Thyroid gland (tissue), 4 donors: ENCODE data around the gene OSBPL6. TPM values are rescaled to one million over a fixed set of nuclear protein-coding genes. Genes with fewer than 3 reads are reported as not detected.

Source experiments
- DNase-seq, 2 donors: peaks; one replicate each; pipeline ENCODE4 v3.0.0-alpha.2; 2019
- H3K27ac ChIP-seq, 3 donors: fragments of 200-600 bp; sonication (generic); 1 replicate in 2 of 3; 2 replicates in 1 of 3; pipeline ENCODE4 v1.5.1; 2016 to 2019; ENCODE audit warnings: mild to moderate bottlenecking in 1 of 3, moderate library complexity in 1 of 3
- H3K27me3 ChIP-seq: fragments of 200-600 bp; sonication (generic); one replicate; pipeline ENCODE4 v1.5.1; 2019
- H3K36me3 ChIP-seq, 2 donors: fragments of 200-600 bp; sonication (generic); one replicate each; pipeline ENCODE4 v1.5.1; 2016 to 2019
- H3K4me1 ChIP-seq, 2 donors: fragments of 200-600 bp; sonication (generic); one replicate each; pipeline ENCODE4 v1.5.1; 2017 to 2019
- H3K4me3 ChIP-seq, 3 donors: fragments of 200-600 bp; sonication (generic); replicated peaks in 1 of 3; 1 replicate in 2 of 3; 2 replicates in 1 of 3; pipeline ENCODE4 v1.5.1; 2016; ENCODE audit warnings: mild to moderate bottlenecking in 1 of 3
- H3K9me3 ChIP-seq: fragments of 200-600 bp; sonication (generic); one replicate; pipeline ENCODE4 v1.5.1; 2017
- POLR2A ChIP-seq, 2 donors: fragments of 450-650 bp; IDR thresholded peaks; one replicate each; pipeline ENCODE4 v1.6.1; 2017; ENCODE audit warnings: antibody characterized with exemption in 2 of 2, mild to moderate bottlenecking in 2 of 2, moderate library complexity in 1 of 2
- WGBS, 2 donors: methylation state at CpG; one replicate each; pipeline ENCODE4 v1.1.5; 2017; 5-methylcytosine and 5-hydroxymethylcytosine counted together
- intact Hi-C: fragments of 100-400 bp; cut with DNase I; formaldehyde crosslinking; loops from one replicate; pipeline ENCODE4 v1.15.1; 2023
- total RNA-seq, 4 donors: library from RNA; depleted of rRNA; stranded (reverse); fragments of >200 nt; gene quantifications; one replicate each; pipeline ENCODE4 v1.2.3, GENCODE V29; 2016
- TF ChIP-seq, protein P1 (sequence below), 6 experiments: fragments of 200-600 bp in 3 of 6; fragments of 450-650 bp in 3 of 6; sonication (generic) in 3 of 6; IDR thresholded peaks; one replicate each; pipeline ENCODE4 v1.5.1; 2016 to 2019; ENCODE audit warnings: antibody characterized with exemption in 6 of 6, mild to moderate bottlenecking in 2 of 6, inconsistent platforms in 1 of 6, moderate library complexity in 1 of 6

The OSBPL6 gene
- total RNA-seq, 4 donors from 2014 or later = 2.1 to 5.3 (median 3.2) TPM

DNA sequence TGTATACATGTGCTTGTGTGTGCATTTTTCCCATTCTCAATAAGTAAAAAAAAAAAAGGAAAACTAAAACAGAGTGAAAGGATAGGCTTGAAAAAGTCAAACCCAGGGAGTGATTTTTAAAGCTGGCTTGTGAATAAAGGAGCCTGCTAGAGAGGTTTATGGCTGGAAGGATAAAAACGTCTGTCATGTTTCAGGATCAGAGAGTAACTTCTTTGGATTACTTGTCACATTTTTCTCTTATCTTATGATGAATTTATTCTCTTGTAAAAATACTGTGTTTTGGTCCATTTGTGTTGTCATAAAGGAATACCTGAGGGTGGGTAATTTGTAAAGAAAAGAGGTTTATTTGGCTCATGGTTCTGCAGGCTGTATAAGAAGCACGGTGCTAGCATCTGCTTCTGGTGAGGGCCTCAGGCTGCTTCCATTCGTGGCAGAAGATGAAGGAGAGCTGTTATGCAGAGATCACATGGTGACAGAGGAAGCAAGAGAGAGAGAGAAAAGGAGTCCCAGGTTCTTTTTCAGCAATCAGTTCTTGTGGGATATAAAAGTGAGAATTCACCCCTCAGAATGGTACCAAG, 89.1 kb downstream of the OSBPL6 start:
- no peak for TF ChIP-seq POLR2A (IDR thresholded peaks at IDR 0.05)
- TF ChIP-seq, protein P1, sequence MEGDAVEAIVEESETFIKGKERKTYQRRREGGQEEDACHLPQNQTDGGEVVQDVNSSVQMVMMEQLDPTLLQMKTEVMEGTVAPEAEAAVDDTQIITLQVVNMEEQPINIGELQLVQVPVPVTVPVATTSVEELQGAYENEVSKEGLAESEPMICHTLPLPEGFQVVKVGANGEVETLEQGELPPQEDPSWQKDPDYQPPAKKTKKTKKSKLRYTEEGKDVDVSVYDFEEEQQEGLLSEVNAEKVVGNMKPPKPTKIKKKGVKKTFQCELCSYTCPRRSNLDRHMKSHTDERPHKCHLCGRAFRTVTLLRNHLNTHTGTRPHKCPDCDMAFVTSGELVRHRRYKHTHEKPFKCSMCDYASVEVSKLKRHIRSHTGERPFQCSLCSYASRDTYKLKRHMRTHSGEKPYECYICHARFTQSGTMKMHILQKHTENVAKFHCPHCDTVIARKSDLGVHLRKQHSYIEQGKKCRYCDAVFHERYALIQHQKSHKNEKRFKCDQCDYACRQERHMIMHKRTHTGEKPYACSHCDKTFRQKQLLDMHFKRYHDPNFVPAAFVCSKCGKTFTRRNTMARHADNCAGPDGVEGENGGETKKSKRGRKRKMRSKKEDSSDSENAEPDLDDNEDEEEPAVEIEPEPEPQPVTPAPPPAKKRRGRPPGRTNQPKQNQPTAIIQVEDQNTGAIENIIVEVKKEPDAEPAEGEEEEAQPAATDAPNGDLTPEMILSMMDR (IDR thresholded peaks at IDR 0.05) = no peak
- Histone ChIP-seq H3K27me3 (no peaks in the 10 kb centered on the region), H3K4me1 (no peaks in the 10 kb centered on the region), H3K9me3 (no peaks in the 10 kb centered on the region), H3K4me3 (no peak overlapping the region), H3K27ac (no peak overlapping the region), H3K36me3 (no peaks in the 10 kb centered on the region)
- intact Hi-C loops = loop anchor here (5.0 kb wide), 1 partner anchor 151 kb away; no protein-coding TSS in a partner anchor
- 86 to 90% methylated on average over 3 of the region's 3 CpGs for WGBS, 2 donors
- DNase-seq = no peak

GRCh38 chr2:178284613-178285286, 90.4 kb downstream of the OSBPL6 start:
- intact Hi-C loops = loop anchor here (5.0 kb wide), 1 partner anchor 152 kb away; no protein-coding TSS in a partner anchor
- Histone ChIP-seq H3K9me3 (no peaks in the 10 kb centered on the region), H3K27me3 (no peaks in the 10 kb centered on the region), H3K36me3 (no peaks in the 10 kb centered on the region), H3K27ac (no peak overlapping the region), H3K4me3 (no peak overlapping the region), H3K4me1 (no peaks in the 10 kb centered on the region)
- TF ChIP-seq POLR2A (IDR thresholded peaks at IDR 0.05) = no peak
- no peak for DNase-seq
- WGBS, 2 donors = 96% methylated on average over 4 of the region's 4 CpGs

GRCh38 chr2:178285287-178285615, 90.9 kb downstream of the OSBPL6 start:
- Histone ChIP-seq H3K27ac (no peak overlapping the region), H3K27me3 (no peaks in the 10 kb centered on the region), H3K4me3 (no peak overlapping the region), H3K4me1 (no peaks in the 10 kb centered on the region), H3K36me3 (no peaks in the 10 kb centered on the region), H3K9me3 (no peaks in the 10 kb centered on the region)
- intact Hi-C loops = no loop called here
- WGBS, 2 donors = 82 to 94% methylated on average over 1 of the region's 1 CpG
- DNase-seq = no peak
- no peak for TF ChIP-seq POLR2A (IDR thresholded peaks at IDR 0.05)
- TF ChIP-seq, protein P1 (IDR thresholded peaks at IDR 0.05) = no peak

DNA sequence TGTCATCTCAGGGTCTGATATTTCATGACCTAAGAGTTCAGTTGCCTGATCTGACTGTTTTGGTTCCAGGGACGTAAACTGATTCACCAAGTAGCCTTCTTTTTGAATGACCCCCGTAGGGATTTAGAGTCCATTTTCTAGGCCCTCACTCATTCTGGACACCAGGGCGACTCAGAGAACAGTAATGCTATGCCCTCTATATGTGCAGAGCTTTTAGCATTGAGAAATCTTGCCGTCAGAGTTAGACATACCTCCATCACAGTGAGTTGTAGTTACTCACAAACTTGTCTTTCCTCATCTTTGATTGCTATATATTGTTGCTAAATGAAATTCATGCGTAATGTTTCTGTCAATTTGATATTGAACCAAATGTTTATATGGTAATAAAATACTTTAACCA, 92.3 kb downstream of the OSBPL6 start:
- 79 to 82% methylated on average over 5 of the region's 5 CpGs for WGBS, 2 donors
- no peaks in the 10 kb centered on the region for H3K36me3 ChIP-seq

DNA sequence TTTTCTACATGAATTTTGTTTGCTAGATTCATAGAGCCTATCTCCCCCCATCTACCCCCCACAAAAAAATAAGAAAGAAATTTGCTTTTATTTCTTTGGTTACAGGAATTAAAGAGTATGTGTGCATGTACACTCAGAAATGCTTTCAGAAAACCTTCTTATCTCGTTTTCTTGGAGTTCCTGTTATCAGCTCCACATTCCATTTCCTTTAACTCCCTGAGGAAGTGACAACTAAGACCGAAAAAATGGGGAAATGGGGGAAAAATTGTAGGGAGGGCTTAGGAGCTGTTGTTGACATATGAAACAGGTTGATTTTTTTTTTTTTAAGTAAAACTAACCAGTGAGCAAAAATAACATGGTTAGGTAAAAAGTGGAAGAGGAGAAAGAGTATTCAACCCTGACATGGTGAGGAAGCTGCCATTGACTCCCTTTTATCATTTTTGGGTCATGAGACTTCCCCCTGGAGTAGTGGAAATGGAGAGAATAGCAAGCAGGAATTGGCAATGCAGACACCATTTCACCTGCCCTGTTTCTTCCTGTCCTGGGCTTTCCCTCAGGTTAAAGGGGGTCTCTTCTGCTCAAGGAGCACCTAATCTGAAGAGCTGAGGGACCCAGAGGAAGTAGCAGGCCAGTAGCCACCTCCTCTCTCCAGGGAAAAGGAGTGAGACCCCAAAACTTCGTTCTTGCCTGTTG, 93.5 kb downstream of the OSBPL6 start:
- 67 to 73% methylated on average over 3 of the region's 3 CpGs for WGBS, 2 donors
- intact Hi-C loops = no loop called here
- Histone ChIP-seq H3K27ac (no peak overlapping the region), H3K4me3 (no peak overlapping the region), H3K36me3 (no peaks in the 10 kb centered on the region), H3K27me3 (no peaks in the 10 kb centered on the region), H3K4me1 (no peaks in the 10 kb centered on the region), H3K9me3 (no peaks in the 10 kb centered on the region)
- TF ChIP-seq POLR2A (IDR thresholded peaks at IDR 0.05) = no peak
- TF ChIP-seq, protein P1 (IDR thresholded peaks at IDR 0.05) = no peak
- no peak for DNase-seq

More for the DNA sequence above, 92.3 kb downstream of the OSBPL6 start:
- Histone ChIP-seq H3K27ac (no peak overlapping the region), H3K4me1 (no peaks in the 10 kb centered on the region), H3K4me3 (no peak overlapping the region), H3K9me3 (no peaks in the 10 kb centered on the region), H3K27me3 (no peaks in the 10 kb centered on the region)
- intact Hi-C loops = no loop called here
- TF ChIP-seq, protein P1 (IDR thresholded peaks at IDR 0.05) = no peak
- TF ChIP-seq POLR2A (IDR thresholded peaks at IDR 0.05) = no peak
- DNase-seq = no peak
